ENCODE measurements around the gene PLXDC2.

The PLXDC2 gene

DNA sequence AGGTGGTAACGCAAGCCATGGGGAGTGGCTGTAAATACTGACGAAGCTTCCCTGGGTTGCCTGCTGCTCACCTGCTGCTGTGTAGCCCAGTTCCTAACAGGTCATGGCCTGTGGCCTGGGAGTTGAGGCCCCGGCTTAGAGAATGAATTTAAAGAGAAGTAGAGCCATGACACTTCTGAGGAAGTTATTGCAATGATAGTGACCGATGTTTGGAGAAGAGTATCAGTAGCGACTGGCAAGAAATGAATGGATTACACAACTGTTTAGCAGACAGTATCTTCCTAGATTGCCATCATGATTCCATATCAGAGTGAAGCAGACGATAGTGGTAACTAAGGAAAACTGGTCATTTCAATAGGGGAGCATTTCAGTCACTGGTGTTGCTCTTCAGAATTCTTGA, 249.6 kb downstream of the PLXDC2 start:
- DNase-seq, result no peak

DNA sequence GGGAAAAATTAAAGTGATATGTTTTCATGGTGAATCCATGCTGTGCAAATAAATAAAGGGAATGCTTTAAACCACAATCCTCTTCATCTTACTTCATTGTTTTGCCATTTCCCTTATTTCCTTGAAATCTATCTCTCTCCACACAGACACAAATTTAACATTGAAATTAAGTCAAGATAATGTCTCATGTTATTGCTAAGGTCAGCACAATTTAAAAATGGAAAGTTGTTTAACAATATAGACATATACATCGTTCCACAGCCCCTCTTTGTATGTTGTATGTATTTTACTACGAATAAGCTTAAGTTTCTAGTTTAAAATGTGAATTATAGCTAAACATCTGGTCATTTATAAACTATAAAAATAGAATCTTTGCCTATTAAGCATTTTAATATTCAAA, 256.9 kb downstream of the PLXDC2 start:
- no peak for DNase-seq

DNA sequence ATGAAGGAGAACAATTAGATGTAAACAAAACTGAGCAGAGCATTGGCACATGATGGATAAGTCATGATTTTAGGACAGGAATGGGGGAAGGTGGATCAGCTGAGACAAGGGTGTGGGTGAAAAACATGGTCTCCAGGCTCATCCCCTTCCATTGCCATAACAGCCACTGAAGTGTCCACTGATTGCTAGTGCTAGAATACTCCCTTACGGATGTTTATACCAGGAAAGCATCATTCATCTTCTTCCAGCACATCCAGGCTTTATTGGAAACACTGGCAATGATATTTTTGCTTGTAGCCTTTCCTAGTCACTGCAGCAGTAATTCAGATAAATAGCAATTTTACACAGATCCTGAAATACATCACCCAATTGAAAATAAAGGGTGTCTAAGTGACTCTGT, 259.5 kb downstream of the PLXDC2 start:
- no peak for DNase-seq

GRCh38 chr10:20084451-20084850, 268.2 kb downstream of the PLXDC2 start:
- DNase-seq, result no peak

GRCh38 chr10:20085115-20085514, 268.9 kb downstream of the PLXDC2 start:
- DNase-seq, result no peak

DNA sequence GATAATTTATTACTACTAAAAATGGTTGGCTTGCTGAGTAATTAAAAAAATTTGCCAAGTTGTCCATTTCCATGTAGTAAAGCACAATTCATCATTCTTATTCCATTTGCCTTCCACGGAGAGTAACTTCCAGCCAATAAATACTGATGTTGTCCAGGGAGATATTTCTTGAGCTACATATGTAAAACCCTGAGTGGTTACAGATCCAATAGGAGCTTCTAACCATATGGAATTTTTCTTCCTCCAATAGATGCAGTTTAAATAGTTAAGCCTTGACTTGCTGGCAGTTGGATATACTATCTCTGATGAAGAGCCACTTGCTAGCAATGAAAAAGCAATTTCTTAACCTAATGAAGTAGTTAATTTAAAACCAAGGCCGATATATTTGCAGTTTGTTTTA, 271.1 kb downstream of the PLXDC2 start:
- no peak for DNase-seq

DNA sequence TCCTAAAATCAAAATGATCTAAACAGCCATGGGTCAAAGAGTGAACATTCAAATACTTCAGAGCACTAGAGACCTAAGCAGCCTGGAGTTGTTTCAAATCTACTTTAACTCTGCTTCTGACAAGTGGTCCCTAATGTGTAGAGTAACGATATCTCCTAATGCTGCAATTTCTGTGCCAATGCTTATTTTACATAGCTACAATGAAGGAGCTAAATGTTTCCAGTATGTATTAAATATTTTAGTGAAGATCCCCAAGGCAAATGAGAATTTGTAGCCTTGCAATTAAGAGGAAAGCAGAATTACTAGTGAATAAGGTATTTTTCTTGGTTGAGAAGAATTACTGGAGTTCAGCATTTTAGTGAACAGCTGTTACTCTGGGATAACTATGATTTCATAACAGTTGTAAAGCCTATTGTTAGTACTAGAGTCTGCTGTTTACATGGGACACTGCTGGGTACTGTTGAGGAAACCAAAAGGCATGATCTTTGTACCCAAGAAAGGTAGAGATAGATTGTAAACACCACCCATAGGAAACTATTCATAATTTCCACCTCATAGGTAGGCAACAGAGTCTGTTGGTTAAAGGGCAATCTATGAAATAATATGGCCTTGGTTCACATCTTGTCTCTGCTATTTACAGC, 271.9 kb downstream of the PLXDC2 start:
- no peak for DNase-seq

GRCh38 chr10:20089879-20090278, 273.6 kb downstream of the PLXDC2 start:
- no peak for DNase-seq

DNA sequence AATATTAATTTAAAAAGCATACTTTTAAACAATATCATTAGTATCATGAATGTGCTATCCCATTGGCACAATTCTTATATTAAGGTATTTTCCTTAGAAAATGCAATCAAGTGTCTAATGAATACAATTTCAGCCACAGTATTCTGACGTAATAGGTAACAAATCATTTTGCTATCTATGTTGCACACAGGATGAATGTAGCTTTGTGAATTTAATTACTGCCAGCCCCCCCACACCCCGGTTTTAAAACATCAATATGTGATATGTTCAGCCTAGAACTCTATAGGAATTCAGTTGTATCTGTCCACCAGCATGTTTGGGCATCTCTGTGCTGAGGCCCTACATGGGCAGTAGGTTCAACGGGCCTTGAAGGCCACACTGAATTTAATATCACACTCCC, 274.6 kb downstream of the PLXDC2 start:
- no peak for DNase-seq

- no peak for DNase-seq
Measured at GRCh38 chr10:20091698-20092097, 275.5 kb downstream of the PLXDC2 start.

GRCh38 chr10:20093600-20093999, 277.4 kb downstream of the PLXDC2 start:
- DNase-seq, result no peak

DNA sequence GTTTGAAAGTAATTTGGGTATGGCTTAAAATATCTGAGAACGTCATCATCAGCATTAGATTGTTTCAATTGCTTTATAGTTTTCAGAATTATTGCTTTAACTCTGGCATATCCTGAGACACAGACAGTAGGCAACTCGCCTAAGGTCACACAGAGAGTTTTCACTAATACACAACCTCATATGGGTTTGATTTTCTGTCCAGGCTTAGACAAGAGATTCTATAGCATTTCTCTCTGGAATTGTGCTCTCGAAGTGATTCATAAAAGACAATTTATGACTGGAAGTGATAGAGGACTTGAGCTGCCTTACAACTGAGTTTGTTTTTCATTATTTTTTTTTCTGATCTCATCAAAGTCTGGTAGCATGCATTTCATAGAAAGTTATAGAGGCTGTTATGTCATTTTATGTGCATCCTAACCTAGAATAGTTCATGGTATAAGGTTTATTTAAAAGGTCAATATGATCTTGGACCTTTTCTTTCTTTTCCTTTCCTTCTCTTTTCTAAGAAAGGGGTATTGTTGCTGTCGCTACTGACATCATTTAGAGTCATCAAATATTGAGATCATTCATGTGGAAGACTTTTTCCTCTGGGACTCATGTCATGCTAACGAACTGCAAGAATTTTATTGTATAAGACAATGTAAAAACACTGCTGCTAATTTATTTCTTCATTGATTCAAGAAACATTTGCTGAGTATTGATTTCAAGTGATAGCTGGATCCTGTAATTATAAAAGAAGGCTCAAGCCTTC, 278.2 kb downstream of the PLXDC2 start:
- DNase-seq, result no peak

- DNase-seq, result no peak
Measured at GRCh38 chr10:20100171-20100570, 283.9 kb downstream of the PLXDC2 start.

GRCh38 chr10:20105236-20105635, 289.0 kb downstream of the PLXDC2 start:
- DNase-seq, result no peak

- no peak for DNase-seq
Measured at GRCh38 chr10:20105931-20106330, 289.7 kb downstream of the PLXDC2 start.

GRCh38 chr10:20108021-20108420, 291.8 kb downstream of the PLXDC2 start:
- DNase-seq, result no peak

DNA sequence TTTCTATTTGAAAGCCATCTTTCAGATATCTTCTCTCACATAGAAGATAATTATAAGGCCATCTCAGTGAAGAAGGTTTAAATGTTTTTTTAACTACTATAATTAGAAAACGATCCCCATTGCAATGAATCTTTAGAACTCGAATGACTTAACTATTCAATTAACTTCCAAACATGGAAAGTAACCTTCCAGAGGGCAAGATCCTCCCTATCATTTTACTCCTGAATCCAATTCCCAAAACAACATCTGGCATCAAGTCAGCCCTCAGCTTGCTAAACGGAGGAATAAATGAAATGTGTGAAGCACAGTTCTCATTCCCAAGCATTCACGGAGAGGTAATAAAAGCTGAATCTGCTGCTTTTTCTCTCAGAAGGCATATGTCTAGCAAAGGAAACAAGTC, 293.4 kb downstream of the PLXDC2 start:
- no peak for DNase-seq

DNA sequence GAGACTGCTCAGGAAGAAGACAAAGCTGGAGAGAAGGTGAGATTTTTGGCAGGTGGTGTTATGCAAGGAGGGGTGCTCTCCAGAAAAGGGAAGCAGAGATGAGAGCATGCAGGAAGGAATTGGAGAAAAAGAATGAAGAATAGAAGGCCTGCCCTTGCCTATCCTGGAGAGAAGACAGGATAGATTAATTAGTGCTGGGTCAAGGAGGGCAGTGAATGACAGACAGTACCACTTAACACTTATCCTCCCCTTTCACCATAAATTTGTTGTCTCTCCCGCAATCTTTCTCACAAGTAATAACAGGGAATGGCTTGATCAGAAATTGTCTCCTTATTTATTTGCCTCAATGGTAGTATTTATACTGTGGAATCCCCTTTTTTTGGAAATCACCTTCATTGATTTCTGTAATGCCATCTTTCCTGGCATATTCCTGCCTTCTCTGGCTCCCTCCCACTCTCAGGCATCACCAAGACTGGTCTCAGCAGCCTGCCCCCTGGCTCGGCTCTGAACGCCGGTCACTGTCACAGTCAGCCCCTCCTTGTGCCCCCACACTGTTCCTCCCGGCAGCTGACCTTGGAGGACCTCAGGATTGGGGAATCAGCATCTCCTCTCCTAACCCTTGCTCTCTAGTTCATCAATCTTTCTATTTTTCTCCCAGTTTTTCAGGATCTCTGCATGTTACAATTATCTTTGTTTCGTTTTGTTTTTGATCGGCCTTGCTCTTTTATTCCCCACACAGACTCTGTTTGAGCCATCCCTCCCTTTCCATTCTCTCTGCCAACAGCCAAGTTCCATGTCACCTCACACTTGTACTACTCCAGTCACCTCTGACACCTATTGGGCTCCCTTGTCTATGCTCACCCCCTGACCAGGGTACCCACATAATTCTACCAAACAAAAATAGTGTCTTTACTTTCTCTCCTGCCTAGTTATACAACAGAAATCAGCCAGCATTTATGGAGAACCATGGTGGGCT, 294.2 kb downstream of the PLXDC2 start:
- DNase-seq, result no peak

DNA sequence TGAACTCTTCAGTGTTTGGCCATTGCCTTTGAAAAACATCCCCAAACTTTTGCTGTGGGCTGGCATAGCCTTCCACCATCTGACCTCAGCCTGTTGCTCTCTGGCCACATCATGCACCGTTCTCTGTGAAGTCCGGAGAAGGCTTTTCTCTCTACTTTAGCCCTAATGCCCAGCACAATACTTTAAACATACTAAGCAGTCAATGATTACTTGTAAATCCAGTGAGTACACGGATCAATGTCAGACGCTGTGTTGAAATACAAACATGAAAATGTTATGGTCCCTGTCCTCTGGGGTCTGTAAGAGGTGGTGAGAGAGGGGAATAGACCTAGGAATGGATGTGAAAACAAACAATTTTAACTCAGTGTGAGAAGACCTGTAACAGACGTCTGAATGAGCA, 297.9 kb downstream of the PLXDC2 start:
- DNase-seq, result no peak

GRCh38 chr10:20115894-20116293, 299.7 kb downstream of the PLXDC2 start:
- no peak for DNase-seq

- DNase-seq, result no peak
Measured at GRCh38 chr10:20117471-20117870, 301.2 kb downstream of the PLXDC2 start.

GRCh38 chr10:20118119-20118518, 301.9 kb downstream of the PLXDC2 start:
- no peak for DNase-seq

DNA sequence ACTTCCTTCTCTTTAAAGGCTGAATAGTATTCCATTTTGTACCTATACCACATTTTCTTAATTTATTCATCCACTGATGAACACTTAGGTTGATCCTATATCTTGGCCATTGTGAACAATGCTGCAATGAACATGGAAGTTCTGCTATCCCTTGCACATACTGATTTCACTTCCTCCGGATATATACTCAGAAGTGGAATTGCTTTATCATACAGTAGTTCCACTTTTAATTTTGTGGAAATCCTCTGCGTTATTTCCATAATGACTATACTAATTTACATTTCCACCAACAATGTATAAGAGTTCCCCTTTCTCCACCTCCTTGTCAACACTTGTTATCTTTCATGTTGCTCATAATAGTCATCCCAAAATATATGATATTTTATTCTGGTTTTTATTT, 312.6 kb downstream of the PLXDC2 start:
- no peak for DNase-seq

DNA sequence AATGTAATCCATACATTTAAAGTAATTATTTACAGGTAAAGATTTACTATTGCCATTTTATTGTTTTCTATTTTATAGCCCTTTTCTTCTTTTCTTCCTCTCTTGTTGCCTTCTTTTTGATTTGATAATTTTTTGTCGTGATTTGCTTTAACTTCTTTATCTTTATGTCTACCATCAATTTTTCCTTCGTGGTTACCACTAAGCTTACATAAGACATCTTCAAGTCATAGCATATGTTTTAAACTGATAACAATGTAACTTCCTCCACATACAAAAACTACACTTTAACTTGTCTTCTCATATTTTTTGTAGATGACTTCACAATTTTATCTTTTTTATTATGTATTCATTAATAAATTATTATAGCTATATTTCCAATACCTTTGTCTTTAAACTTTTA, 316.6 kb downstream of the PLXDC2 start:
- no peak for DNase-seq

Measured in activated CD4-positive, alpha-beta T cell treated with anti-CD3 and anti-CD28 coated beads for 4 hours (primary cell).